HepG2 (cell line): ENCODE measurements around the gene GSS. TPM values are rescaled to one million over a fixed set of nuclear protein-coding genes. Genes with fewer than 3 reads are reported as not detected.

Experiments used
- BATF2 ChIP-seq: sonication (generic); formaldehyde crosslinking; IDR thresholded peaks from 2 replicates; pipeline ENCODE4 v1.8.0; 2022; ENCODE audit warnings: mild to moderate bottlenecking, missing genetic modification reagents, moderate library complexity
- HCFC1 ChIP-seq: fragments of 150-350 bp; IDR thresholded peaks from 2 replicates; pipeline ENCODE4 v1.6.1; 2014; ENCODE audit warnings: low read depth, low read length
- KDM1A ChIP-seq: IDR thresholded peaks from 2 replicates; pipeline ENCODE4 v1.6.1; 2016; ENCODE audit warnings: missing compliant biosample characterization
- KLF15 ChIP-seq: sonication (generic); formaldehyde crosslinking; IDR thresholded peaks from 2 replicates; pipeline ENCODE4 v1.8.1; 2023; ENCODE audit warnings: borderline replicate concordance, mild to moderate bottlenecking, inconsistent platforms, missing genetic modification reagents, mixed read lengths
- MATR3 ChIP-seq: sonication (generic); formaldehyde crosslinking; IDR thresholded peaks from 2 replicates; pipeline ENCODE4 v1.4.0; 2020; ENCODE audit warnings: missing genetic modification reagents
- MTF1 ChIP-seq: sonication (generic); formaldehyde crosslinking; IDR thresholded peaks from 2 replicates; pipeline ENCODE4 v1.5.0; 2020; ENCODE audit warnings: missing genetic modification reagents
- NFRKB ChIP-seq: fragments of 450-650 bp; IDR thresholded peaks from 2 replicates; pipeline ENCODE4 v1.6.1; 2017
- NKX3-1 ChIP-seq: sonication (generic); formaldehyde crosslinking; IDR thresholded peaks from 2 replicates; pipeline ENCODE4 v1.5.0; 2020; ENCODE audit warnings: missing genetic modification reagents
- NR2C2 ChIP-seq: sonication (generic); formaldehyde crosslinking; IDR thresholded peaks from 2 replicates; pipeline ENCODE4 v1.4.0; 2020; ENCODE audit warnings: missing genetic modification reagents, mild to moderate bottlenecking, moderate library complexity, borderline replicate concordance
- SKIL ChIP-seq: sonication (generic); formaldehyde crosslinking; IDR thresholded peaks from 2 replicates; pipeline ENCODE4 v1.8.0; 2022; ENCODE audit warnings: missing genetic modification reagents, mild to moderate bottlenecking, moderate library complexity, borderline replicate concordance
- SP5 ChIP-seq: IDR thresholded peaks from 2 replicates; pipeline ENCODE4 v1.6.1; 2016; ENCODE audit warnings: low read depth, borderline replicate concordance
- SRSF9 ChIP-seq: fragments of 200-400 bp; formaldehyde crosslinking; IDR thresholded peaks from 2 replicates; pipeline ENCODE4 v1.6.1; 2018; ENCODE audit warnings: borderline replicate concordance, mild to moderate bottlenecking, low read depth, low read length; ENCODE audit not compliant: insufficient read depth, poor library complexity, severe bottlenecking
- ZBTB25 ChIP-seq: IDR thresholded peaks from 2 replicates; pipeline ENCODE4 v1.6.1; 2018; ENCODE audit warnings: missing genetic modification reagents
- ZFYVE20 ChIP-seq: sonication (generic); formaldehyde crosslinking; IDR thresholded peaks from 2 replicates; pipeline ENCODE4 v1.8.0; 2023; ENCODE audit warnings: low read depth, mild to moderate bottlenecking, moderate library complexity, missing genetic modification reagents, borderline replicate concordance
- ZKSCAN8 ChIP-seq: IDR thresholded peaks from 2 replicates; pipeline ENCODE4 v1.6.1; 2016; ENCODE audit warnings: borderline replicate concordance, missing genetic modification reagents, missing compliant biosample characterization
- ZNF136 ChIP-seq: sonication (generic); formaldehyde crosslinking; IDR thresholded peaks from 2 replicates; pipeline ENCODE4 v1.8.1; 2022; ENCODE audit warnings: low read depth, mild to moderate bottlenecking, moderate library complexity, missing genetic modification reagents
- ZNF558 ChIP-seq: sonication (generic); formaldehyde crosslinking; IDR thresholded peaks from 2 replicates; pipeline ENCODE4 v1.9.0; 2022; ENCODE audit warnings: mild to moderate bottlenecking, missing genetic modification reagents, borderline replicate concordance
- ZNF569 ChIP-seq: sonication (generic); formaldehyde crosslinking; IDR thresholded peaks from 2 replicates; pipeline ENCODE4 v1.5.0; 2020; ENCODE audit warnings: mild to moderate bottlenecking, missing genetic modification reagents, moderate library complexity, borderline replicate concordance
- ZNF570 ChIP-seq: sonication (generic); formaldehyde crosslinking; IDR thresholded peaks from 2 replicates; pipeline ENCODE4 v1.4.0; 2020; ENCODE audit warnings: mild to moderate bottlenecking, missing genetic modification reagents, borderline replicate concordance
- ZNF737 ChIP-seq: sonication (generic); formaldehyde crosslinking; IDR thresholded peaks from 2 replicates; pipeline ENCODE4 v1.5.0; 2020; ENCODE audit warnings: missing genetic modification reagents, mild to moderate bottlenecking, borderline replicate concordance
- polyA plus RNA-seq, 8 experiments: library from polyadenylated mRNA; depleted of rRNA in 3 of 8; stranded (reverse) in 7 of 8; unstranded in 1 of 8; fragments of >200 nt; fragmentation: Illumina TruSeq in 4 of 8; extraction: Trizol in 4 of 8; gene quantifications; 2 replicates each; pipeline versions ENCODE4 v1.2.1 to v1.2.3, GENCODE V29; 2011 to 2016; ENCODE audit warnings: low read depth in 4 of 8, missing spikeins in 1 of 8, mixed read lengths in 1 of 8; ENCODE audit not compliant: insufficient read depth in 1 of 8
- total RNA-seq, 5 experiments: library from RNA; depleted of rRNA; stranded (reverse); fragments of >200 nt; fragmentation: Illumina TruSeq; extraction: Trizol; gene quantifications; 2 replicates each; pipeline ENCODE4 v1.2.3, GENCODE V29; 2016; ENCODE audit warnings: low read depth in 1 of 5
- TF ChIP-seq, protein P1 (sequence below): sonication (generic); formaldehyde crosslinking; IDR thresholded peaks from 2 replicates; pipeline ENCODE4 v1.4.0; 2020; ENCODE audit warnings: missing genetic modification reagents
- TF ChIP-seq, protein P2 (sequence below): IDR thresholded peaks from 2 replicates; pipeline ENCODE4 v1.6.1; 2012; ENCODE audit warnings: low read depth, low read length, improper control_type of control experiment

Gene GSS
- total and polyA plus RNA-seq, 2 of the 13 experiments (the other 11 are each of a cell fraction or from before 2014, with no cell fraction given): 80.1 to 102 TPM

GRCh38 chr20:34955231-34956040 lies at the start of gene GSS, which contains the start of gene MYH7B (continued):
- TF ChIP-seq NKX3-1 (CRISPR knock-in tag) (peak; percentile 66), BATF2 (peak; percentile 89; the same call in 1 of the 2 replicates), NR2C2 (peak; percentile 83; the same call in 1 of the 2 replicates), SP5 (peak; percentile 92), ZFYVE20 (CRISPR knock-in tag) (no peak), KLF15 (CRISPR knock-in tag) (no peak), ZNF570 (CRISPR knock-in tag) (peak; percentile 84; the same call in 1 of the 2 replicates), ZNF558 (peak; percentile 96; the same call in 1 of the 2 replicates), ZKSCAN8 (CRISPR knock-in tag) (no peak; the same call in 1 of the 2 replicates), ZNF569 (CRISPR knock-in tag) (peak; percentile 97; the same call in 1 of the 2 replicates), HCFC1 (peak; percentile 42; the same call in 1 of the 2 replicates), SRSF9 (no peak), ZNF136 (CRISPR knock-in tag) (peak; percentile 99), MATR3 (CRISPR knock-in tag) (no peak), ZNF737 (CRISPR knock-in tag) (no peak; the same call in none of the 2 replicates), NFRKB (no peak), MTF1 (CRISPR knock-in tag) (0 out of 2 replicates have a peak, but pooled peaks have one; percentile 52), KDM1A (CRISPR knock-in tag) (peak; percentile 86; the same call in 1 of the 2 replicates), ZBTB25 (peak; percentile 92), SKIL (peak; percentile 86; the same call in 1 of the 2 replicates)
- TF ChIP-seq, protein P1, sequence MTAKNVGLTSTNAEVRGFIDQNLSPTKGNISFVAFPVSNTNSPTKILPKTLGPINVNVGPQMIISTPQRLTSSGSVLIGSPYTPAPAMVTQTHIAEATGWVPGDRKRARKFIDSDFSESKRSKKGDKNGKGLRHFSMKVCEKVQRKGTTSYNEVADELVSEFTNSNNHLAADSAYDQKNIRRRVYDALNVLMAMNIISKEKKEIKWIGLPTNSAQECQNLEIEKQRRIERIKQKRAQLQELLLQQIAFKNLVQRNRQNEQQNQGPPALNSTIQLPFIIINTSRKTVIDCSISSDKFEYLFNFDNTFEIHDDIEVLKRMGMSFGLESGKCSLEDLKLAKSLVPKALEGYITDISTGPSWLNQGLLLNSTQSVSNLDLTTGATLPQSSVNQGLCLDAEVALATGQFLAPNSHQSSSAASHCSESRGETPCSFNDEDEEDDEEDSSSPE: peak; percentile 95
- TF ChIP-seq, protein P2, sequence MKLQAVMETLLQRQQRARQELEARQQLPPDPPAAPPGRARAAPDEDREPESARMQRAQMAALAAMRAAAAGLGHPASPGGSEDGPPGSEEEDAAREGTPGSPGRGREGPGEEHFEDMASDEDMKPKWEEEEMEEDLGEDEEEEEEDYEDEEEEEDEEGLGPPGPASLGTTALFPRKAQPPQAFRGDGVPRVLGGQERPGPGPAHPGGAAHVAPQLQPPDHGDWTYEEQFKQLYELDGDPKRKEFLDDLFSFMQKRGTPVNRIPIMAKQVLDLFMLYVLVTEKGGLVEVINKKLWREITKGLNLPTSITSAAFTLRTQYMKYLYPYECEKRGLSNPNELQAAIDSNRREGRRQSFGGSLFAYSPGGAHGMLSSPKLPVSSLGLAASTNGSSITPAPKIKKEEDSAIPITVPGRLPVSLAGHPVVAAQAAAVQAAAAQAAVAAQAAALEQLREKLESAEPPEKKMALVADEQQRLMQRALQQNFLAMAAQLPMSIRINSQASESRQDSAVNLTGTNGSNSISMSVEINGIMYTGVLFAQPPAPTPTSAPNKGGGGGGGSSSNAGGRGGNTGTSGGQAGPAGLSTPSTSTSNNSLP: no peak; the same call in 1 of the 2 replicates
